SW 1271 (cell line): ENCODE results near the gene LMO1.

Experiments
- DNase-seq, 2 experiments: peaks; one replicate each; lab custom pipeline; 2025; lab: John Stamatoyannopoulos, UW

LMO1 gene

DNA sequence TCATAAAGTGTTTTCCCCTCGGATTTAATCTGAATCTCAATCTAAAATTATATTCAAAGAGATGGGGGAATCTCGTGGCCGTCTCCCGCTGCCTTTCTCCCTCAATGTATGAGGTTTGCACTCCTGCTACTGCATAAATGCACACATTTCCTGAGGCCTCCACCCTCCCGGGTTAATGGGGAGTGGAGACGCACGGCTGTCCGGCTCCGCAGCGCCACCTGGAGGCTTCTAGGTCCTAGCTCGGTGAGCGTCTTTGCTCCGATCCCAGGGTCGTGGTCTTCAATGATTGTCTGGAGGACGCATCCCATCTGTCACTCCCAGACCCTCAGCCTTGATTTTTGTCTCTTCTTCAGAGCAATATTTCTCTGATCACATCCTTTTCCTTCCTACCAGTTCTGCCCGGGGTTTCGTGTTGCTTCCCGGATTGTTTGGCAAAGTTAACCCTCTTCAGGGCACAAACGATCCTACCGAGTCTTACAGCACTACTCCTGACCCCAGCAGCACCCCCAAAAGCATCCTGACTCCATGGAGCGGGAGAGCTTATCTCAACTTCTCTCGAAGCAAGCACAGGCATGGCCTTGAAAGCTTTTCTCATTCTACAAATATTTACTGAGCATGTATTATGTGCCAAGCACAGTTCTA, at the start of gene LMO1:
LMO1 (minus strand) TSS at position 110 of the 642 bp plus-strand sequence. CDS start 516 bp downstream, outside the sequence.
- peak; percentile 40 to 43 for DNase-seq

DNA sequence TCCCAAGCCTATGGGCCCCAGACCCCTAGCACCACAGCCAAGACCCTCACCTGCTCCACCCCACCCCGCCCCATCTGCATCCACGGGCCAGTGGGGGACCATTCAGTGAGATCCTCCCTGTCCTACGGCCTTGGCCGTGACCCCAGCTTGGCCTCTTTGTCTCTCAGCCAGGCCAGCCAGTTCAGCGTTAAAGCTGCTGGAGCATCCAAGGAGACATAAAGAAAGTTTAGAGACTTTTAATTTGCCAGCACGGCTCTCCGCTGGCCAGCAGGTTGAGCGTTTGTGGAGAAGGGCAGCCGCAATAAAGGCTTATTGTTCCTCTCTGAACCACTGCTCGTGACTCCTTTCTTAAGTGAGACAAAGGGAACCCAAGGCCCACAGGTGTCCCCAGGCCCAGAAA, 49.3 kb upstream of the LMO1 start:
- no peak for DNase-seq

DNA sequence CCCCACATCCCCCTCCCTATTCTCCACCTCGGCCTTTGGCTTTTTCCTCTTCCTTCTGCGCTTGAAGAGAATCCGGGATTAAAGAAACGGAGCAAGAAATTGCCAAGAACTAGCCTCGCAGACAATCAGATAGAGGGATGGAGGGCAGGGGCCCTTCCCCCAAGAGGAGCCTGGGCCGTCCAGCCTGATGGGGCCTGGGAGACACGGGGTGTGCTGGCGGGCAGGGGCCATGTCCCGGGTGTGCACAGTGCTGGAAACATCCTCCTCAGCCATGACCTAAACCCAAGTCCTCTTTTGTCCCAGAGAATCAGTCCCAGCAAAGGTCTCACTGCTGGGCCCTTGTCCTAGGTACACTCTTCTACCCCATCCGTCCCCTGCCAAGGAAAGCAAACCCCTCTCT, 47.7 kb upstream of the LMO1 start:
- DNase-seq = no peak

DNA sequence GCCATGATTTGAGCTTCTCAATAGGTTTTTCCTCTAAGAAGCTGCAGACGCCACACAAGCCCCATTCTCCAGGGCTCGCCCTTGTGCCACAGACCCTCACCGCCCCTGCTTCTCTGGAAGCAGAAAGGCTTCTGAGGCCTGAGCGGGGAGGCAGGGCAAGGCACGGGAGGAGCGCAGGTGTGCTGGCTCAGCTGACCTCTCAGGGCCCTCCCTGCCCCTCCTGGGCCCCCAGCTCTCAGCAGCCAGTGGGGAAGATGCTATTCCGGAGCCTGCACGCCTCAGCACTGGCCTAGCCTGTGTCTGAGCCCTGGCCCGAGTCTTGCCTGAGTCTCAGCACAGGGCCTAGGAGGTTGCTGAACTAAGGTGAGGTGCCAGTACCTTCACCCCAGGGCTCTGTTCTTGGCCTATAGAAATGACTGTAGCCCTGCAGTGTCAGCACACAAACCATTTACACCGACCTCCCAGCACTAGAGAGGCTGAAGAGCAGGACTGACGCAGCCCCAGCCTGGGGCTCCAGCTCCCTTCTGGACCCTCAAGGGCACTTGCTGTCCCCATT, 47.1 kb upstream of the LMO1 start:
- no peak for DNase-seq

DNA sequence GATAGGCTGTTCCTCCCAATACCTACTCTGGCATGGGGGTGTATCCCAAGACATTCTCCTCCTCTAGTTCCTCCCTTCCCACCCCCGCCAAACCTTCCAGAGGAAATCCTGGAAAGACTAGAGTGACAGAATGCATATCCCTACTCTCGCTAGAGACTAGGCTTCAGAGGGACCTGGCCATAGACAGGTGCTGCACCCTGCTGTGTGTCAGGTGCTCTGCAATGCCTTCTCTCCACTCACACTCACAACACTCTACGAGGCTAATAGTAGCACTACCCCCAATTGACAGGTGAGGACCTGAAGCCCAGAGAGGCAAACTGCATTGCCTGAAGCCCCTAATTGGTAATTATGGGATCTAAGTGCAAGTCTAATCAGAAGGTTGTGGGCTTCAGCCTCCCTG, 46.2 kb upstream of the LMO1 start:
- DNase-seq = no peak

DNA sequence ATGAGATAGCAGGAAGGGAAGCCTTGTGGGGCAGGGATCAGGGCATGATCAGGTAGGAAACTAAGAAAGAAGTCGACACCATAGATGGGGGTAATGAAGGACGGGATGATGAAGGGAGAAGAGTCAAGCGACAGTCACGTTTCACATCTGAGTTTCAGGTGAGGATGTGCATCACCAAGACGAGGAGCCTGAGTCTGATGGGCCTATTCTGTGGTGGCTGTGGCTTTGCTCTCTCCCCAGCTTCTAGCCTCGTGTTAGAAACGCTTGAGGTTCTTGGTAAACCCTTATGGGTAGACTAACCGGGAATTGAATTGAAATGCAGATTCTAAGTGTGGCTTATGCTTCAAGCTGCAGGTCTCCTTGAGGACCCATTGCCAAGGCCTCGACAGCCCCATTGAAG, 45.6 kb upstream of the LMO1 start:
- DNase-seq = no peak

DNA sequence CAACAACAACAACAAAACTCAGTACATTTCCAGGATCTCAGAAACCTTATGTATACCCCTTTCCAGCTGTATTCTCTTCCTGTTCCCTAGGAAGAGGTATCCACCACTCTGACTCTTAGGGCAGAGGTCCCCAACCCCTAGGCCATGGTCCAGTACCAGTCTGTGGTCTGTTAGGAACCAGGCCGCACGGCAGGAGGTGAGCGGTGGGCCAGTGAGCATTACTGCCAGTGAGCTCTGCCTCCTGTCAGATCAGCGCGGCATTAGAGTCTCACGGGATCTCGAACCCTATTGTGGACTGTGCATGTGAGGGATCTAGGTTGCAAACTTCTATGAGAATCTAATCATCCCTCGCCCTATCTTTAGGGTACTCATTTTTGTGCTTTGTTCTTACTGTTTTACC, 43.9 kb upstream of the LMO1 start:
- DNase-seq = no peak

DNA sequence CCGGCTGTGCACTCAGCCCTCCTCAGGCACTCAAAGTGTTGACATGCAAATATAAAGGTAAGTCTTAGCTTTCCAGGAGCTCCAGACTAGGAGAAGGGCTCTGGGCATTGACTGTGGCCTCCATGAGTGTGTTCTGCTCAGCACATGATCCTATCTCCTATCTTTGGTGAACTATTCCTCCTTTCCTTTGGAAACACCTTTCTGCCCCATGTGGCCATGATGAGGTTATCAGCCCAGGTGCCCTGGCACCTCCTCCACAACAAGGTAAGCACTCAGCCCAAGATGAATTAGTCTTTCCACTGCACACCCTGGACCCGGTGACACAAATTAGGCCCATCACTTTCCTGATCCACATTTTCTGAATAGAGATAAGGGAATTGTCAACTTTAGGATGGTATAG, 37.9 kb upstream of the LMO1 start:
- no peak for DNase-seq

DNA sequence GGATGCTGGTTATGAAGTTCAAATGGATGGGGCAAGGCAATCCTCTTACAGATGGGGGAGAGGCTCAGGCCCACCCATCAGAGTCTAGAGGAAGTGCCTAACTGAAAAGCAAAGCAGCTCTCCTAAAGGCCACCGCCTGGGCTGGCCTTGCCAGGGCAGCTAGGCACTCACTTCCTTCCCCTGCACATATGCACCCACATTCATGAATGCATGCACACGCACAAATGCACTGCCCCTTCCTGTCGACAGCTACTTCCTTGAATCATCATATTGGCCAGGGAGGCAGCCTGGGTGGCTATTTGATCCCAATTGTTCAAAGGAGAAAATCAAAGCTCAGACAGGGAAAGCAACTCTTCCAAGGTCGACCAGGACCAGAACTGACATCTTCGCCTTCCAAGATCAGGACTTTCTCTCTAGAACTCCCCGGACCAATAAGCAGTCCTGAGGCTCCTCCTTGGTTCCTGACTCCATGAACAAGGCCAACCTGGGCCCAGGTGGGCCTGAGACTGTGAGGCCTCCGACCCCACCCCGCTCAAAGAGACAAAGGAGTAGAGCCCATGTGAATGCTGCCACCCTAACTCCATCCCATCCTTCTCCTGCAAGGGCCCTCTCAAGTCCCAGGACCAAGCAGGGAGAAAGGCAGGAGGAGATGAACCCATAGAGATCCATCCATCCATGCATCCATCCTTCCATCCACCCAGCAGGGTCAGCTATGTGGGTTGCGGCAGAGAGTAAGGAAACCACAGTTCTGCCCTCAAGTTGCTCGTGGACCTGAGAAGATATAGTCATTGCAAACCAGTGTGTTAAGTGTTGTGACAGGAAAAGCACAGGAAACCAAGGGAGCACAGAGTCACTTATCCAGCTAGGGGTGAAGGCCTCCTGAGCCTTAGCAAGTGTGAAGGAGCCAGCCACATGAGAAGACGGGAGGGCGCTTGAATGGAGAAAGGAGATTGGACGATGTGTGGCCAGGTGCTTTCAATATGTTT, 35.4 kb upstream of the LMO1 start:
- no peak for DNase-seq

DNA sequence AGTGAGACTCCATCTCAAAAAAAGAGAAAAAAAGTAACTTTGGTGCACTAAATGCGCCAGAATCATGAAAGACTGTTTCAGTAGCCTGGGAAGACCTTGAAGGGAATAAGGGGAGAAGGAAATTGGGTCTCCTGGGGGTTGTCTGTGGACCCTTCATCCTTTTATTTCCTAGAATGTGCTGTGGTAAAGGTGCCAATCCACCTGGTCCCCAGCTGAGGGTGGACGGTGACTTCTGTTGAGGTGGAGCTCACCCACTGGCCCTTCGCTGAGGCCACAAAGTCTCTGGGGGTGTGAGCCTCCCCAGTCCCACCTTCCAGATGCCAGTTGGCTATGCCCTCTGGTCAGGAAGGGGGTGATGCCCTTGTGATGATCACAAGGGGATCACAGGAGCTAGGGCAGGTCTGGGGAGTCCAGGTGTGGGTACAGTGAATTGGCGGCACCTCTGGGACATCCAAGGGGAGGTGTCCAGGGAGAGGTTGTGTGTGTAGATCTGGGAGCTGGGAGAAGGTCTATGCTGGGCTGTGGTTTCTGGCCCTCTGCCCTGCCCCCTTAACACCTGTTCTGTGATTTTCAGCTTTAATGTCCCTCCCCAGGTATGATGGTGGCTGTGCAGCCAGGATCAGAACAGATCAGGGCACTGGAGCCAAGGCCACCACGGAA, 34.2 kb upstream of the LMO1 start:
- no peak for DNase-seq

DNA sequence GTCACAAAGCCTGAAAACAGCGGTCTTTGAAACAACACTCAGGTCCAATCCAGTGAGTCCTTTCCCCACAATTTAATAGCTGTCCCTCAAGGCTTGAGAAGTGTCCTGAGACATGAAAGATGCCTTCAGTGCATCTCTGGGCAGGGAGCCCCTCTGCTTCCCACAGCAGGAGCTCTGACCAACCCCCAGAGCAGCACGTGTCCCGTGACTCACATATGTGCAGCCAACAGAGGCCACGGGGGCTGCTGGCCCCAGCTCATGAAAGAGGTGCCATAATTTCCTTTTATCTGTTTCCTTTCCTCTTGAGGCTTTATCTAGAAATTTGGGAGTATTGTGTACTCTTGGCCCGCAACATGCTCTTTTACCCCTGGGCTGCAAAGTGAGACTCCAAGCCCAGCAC, 33.2 kb upstream of the LMO1 start:
- no peak for DNase-seq

DNA sequence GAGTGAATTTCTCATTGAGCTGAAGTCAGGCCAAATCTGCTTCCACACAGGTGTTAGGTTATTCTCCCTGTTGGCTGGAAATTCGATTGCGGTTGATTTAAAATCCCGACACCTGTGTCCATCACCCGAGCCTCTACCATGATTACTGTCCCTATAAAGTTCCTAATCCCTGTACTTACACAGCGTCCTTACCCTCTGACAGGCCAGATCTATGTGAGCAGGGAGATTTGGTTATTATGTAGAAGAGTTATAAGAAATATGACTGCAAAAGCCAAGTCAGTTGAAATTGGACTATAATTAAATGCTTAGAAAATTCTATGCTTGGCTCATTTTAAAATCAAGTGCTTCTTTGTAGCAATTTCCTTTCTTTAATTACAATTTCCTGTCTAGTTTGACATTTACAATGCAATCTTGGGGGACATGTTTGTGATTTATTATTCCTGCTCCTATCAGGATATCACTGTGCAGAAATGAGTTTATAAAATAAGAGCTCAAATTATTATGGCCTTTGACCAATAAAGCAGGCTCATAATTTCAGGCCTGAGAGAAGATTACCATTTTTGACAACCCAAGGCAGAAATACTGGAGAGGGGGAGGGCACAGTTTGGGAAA, 32.5 kb upstream of the LMO1 start:
- DNase-seq = no peak

DNA sequence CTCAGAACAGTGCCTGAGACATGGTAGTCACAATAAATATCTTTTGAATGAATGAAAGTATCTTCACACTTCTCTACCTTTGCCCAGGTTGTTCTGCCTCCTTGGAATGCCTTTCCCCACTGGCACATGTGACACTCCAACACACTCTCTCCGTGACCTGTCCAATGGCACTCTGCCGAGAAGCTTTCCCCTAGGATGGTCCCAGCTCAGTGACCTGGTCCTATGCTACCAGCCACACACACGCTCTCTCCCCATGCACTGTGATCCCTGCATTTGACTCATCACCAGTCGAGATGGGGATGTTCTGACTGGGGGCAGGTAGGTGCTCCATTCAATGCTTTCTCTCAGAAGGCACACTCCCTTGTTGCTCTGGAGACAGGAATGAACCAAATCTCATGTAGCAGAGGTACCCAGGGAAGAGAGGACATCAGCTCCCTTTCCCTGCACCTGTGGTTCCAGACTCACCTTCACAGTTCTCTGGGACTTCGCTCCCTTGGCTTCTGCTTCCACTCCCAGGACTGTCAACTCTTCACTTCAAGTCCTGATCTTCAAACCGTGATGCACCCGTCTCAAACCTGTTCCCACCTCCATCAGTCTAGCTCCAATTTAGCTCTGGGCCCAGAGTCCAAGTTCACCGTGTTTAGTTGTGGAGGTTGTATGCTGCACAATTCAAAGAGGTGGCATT, 30.7 kb upstream of the LMO1 start:
- no peak for DNase-seq

DNA sequence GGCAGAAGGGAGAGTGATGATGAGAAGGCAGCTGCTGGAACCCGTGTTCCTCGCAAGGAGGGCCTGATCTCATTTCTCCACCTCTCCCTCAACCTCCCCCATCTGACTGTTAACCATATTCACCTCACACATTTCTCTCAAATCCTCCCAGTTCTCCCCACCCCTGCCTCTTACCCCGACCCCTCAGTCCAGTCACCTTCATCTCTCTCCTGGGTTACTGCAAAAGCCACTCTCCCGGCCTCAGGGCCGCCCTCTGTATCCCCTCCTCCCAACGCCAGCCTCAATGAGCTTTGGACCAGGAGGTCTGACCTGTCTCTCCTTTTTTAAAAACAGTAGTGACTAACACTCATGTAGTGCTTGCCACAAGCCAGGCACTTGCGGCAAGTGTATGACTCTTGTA, 29.5 kb upstream of the LMO1 start:
- DNase-seq = no peak

DNA sequence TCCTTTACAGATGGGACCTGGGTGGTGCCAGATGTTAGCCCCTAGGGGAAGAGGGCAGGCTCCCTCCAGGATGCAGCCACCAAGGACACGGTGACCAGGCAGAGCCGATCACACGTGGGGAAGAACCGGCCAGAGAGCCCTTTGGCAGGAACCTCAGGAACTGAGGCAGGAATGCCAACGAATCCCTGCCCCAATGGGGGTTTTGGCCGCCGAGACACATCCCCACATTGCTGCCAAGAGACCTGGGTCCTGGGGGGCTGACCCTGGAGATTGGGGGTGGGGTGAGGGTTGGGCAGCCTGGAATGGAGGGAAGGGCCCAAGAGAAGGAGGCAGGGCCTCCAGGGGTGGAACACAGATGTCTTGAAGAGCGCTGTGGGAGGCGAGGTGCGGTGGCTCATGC, 28.7 kb upstream of the LMO1 start:
- no peak for DNase-seq

DNA sequence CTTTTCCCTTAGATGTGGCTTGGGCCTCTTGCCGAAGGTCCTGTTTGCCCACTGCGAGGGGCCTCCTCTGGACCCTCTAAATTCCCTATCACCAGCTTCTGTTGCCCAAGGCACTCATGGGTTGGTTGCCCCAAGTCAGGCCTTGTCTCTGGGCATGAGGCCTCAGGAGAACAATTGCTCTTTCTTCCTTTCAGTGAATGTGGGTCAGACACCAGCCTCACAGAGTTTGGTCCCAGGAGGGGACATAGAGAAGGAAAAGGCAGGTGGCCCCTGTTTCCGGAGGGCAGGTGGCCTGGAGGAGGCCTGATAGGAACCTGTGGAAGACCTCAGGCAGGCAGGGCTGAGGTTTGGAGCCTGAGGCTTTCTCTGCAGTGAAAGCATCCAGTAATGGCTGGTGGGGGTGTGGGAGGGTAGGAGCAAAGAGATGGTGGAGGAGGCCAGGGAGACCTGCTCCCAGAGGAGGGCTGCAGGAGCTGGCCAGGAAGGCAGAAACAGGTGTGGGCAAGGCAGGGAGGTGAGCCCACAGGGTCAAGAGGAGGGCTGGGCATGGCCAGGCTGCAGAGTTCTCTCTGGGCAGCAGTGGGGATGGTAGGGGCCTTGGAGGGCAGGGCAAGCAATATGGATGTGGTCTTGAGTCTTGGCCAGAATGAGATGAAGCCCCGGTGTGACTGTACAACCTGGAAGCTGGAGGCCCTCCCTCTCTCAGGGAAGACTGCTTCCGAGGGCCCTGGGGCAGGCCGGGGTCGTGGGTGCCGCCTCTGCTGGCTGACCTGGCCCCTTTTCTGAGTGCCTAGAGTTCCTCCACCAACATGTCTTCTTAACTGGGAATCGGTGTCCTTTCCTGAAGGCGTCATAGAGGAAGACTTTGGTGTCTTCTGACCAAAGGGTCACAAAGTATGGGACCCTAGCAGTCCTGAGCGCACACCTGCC, 28.0 kb upstream of the LMO1 start:
- DNase-seq = no peak

DNA sequence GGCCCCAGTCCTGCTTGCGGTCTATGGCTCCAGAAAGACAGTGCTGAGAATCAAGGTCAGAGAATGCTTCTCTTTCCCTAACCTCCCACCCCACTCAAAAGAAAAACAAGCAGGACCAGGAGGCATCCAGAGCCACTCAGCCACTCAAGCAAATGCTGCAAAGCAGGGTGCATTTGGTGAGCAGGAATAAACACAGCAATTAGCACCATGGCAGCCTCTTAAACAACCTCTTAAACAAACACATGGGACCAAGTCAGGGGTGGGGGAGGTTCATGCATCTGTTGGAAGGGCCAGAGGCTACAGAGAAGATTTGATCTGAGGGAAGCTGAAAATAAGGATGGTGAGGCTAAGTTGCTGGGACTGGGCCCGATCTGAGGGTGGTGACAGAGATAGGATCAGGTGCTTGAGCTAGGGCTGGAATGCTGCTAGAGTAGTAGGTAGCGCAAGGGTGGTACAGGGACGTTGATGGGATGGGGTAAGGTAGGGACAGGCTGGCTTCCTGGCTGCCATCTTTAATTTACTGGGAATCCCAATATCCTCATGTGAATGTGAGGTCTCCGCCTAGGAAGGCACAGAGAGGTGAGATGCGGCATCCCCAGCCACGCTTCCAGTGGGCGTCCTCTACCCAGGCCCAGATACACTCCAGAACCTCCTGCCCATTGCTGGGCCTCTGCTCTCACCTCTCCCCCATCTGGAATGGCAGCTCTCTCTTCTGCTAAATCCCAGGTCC, 26.6 kb upstream of the LMO1 start:
- DNase-seq = no peak

DNA sequence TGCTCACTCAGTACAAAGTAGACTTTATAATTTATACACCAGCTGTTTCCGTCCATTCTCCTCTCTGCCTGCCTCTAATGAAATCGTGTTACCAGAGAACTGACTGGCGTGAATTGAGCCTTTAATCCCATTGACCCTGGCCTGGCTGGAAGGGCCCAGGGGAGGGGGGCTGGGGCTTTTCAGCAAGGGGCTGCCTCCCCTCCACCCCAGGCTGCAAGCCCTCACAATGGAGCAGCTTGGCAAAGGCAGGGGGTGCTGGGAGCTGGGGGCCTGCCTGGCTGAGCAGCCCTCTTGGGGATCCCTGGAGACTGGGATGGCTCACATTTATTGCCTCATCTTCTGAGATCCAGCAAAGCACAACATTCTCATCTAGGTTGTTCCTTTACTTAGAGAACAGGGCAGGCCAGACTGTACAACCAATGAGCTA, 25.8 kb upstream of the LMO1 start:
- no peak for DNase-seq

DNA sequence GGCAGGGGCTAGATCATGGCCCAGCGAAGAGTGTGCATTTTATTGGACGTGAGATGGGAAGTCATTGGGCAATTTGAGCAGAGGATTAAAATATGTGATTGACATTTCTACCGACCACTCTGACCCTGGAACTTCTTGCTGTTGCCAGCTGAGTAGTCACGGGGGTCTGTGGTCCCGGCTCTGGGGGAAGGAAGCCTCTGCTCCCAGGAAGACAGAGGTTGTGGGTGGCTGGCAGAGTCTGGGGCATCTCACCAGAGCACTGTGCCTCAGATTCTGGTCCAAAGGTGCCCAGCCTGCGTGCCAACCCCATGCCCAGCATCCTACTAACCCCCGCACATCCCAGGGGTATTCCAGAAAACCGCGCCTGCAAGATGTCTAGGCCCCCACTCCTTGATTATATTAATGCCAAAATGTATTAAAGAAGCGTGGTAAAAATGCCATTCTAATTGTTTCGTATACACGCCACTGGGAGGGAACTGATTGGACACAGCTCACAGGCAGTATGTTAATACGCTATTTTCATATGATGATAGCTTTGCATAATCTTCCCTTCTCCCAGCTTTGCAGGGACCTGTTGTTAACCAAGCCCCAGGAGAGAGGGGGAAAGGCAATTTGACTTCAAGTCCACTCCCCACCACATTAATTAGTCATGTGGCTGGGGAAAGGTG, 25.3 kb upstream of the LMO1 start:
- no peak for DNase-seq
